HG03342 (cell line): ENCODE results near the gene ALDH8A1.
A peak's percentile ranks its signal among the peaks of the same experiment; 100 is the strongest.
"Not testable (repeated sequence)": the region's sequence is repeated elsewhere in the genome, so short reads cannot be mapped to it uniquely, and the experiment has no call there.

Source experiments
- ATAC-seq: cut with Tn5 transposase; IDR thresholded peaks from one replicate; pipeline ENCODE4 v1.9.1; 2021; ENCODE audit warnings: mild to moderate bottlenecking, moderate library complexity; ENCODE audit not compliant: unreplicated experiment

Gene ALDH8A1

DNA sequence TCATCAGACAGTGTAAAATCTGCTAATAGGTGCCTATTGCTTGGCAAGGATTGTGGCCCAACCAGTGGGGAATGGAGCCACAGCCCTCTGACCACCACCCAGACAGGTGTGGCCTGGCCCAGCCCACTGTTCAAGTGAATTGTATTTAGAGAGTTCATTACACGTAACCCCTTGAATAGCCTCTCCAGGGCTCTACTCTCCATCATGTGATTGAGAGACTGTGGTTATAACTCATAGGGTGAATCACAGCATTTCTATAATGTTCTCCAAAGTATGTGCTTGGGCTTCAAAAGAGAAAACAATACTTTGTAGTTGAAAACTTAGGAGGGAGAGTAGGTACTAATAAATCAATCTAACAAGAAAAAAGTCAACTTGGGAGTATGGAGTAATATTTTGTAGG lies 38.4 kb downstream of the ALDH8A1 start:
- no peak for ATAC-seq

DNA sequence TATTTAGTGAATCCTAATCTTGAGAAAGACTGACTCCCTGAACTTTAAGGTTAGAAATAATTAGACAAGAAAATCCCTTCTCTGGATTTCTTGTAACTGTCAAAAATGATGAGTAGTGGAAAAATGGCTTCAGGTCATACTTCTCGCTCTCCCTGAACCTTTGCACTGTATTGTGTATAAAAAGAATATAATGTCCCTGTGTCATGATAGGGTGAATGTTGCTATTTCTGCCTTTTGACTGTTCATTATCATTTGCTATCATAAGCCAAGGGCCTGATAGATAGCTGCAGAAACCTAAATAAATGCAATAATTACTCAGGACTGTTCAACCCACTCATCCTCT lies 39.3 kb downstream of the ALDH8A1 start:
- ATAC-seq: no peak

DNA sequence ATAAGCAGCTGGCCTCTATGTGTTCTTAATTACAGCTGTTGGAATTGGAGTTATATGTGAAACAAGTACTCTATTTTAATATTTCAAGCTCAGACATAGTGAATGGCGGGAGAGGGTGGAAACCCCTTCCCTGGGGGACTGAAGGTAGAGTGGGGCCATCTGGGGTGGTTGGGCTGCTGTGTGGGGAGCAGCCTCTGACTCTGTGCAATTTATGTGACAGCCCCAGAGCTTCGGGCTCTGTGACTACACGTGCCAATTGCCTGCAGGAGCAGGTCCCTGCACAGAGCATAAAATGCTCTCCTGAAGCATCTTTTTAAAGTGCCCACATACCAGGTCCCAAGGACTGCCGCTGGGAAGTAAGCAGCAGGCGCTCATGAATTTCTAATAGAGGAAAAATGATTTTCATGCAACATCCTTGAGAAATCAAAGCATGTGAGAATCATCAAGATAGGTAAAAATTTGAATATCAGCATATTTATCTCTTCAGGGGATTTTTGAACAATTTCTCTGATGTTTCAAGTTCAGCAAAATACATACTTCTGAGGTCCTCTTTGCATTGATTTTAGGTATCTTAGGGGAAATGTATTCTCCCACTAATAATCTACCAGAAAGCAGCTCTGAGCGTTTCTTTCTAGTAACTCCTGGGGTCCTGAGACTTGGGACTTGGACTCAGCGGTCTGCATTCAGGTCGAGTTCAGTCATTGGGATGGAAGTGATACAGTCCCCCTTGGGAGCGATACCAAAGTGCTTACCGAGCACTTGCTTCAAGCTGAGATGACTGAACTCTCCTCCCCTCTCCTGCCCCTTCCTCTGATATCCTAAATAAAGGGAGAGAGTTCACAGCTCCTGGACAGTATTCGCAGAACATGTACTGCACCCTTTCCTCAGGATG lies 40.0 kb downstream of the ALDH8A1 start:
- ATAC-seq: no peak

DNA sequence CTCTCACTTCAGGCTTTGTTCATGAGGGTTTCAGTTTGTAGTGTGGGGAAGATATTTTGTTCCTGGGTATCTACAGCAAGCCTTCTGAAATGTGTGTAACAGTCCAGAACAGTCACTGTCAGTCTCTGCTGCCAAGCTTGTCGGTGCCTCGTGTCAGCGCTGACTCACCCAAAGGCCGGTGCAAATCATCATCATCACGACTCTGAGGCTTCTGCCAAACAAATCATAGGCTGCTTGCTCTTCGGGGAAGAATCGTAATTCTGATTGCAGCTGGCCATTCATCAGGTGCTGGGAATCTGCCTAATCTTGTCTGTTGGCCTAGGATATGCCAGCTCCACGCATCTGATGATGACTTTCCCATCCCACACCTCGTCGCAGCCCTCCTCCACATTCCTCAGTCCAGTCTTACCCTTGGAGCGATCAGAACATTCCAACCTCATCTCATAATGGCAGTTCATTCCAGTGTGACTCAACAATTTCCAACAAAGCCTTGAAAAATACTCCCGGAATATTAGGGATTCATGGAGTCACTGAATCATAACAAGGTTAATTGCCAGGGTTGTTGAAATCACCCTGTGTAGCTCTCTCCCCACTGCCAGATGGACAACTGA lies 40.9 kb downstream of the ALDH8A1 start:
- no peak for ATAC-seq

DNA sequence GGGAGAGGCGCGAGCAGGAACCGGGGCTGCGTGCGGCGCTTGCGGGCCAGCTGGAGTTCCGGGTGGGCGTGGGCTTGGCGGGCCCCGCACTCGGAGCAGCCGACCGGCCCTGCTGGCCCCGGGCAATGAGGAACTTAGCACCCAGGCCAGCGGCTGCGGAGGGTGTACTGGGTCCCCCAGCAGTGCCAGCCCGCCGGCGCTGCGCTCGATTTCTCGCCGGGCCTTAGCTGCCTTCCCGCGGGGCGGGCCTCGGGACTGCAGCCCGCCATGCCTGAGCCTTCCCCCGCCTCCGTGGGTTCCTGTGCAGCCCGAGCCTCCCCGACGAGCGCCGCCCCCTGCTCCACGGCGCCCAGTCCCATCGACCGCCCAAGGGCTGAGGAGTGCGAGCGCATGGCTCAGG lies 45.2 kb downstream of the ALDH8A1 start:
- not testable (repeated sequence) for ATAC-seq

DNA sequence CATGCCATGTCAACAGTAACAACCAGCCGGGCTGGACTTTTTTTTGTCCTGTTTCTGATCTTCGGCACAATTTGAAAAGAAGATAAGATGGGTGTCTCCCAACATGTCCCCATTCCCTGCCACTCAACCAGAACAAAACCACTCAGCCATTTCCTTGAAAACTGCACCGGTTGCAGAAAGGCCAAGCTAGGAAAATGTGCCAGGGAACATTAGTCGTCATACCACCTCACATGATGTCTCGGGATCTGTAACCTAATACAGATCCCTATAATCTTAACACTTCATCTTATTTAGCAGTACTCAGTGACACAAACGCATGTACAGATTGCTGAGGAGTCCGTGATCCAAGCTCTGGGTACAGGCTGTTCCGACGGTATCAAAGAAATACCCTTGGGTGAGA lies 46.5 kb downstream of the ALDH8A1 start:
- ATAC-seq: no peak

DNA sequence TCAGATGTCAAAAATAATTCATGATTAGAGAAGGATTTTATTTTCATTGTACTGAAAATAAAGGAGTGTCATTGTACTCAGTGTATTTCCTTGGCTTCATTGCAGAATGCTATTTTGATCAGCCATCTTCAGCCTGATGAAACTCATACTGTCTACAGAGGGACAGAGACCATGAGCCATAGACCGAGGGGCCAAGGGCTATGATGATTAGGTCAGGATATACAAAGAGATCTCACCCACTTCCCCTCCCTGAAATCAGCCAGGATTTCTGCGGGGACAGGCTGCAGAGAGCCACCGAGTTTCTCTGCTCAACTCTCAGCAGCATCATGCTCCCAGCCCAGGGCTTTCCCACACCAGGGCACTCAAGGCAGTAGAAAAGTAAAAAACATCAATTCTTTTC lies 47.0 kb downstream of the ALDH8A1 start:
- no peak for ATAC-seq

DNA sequence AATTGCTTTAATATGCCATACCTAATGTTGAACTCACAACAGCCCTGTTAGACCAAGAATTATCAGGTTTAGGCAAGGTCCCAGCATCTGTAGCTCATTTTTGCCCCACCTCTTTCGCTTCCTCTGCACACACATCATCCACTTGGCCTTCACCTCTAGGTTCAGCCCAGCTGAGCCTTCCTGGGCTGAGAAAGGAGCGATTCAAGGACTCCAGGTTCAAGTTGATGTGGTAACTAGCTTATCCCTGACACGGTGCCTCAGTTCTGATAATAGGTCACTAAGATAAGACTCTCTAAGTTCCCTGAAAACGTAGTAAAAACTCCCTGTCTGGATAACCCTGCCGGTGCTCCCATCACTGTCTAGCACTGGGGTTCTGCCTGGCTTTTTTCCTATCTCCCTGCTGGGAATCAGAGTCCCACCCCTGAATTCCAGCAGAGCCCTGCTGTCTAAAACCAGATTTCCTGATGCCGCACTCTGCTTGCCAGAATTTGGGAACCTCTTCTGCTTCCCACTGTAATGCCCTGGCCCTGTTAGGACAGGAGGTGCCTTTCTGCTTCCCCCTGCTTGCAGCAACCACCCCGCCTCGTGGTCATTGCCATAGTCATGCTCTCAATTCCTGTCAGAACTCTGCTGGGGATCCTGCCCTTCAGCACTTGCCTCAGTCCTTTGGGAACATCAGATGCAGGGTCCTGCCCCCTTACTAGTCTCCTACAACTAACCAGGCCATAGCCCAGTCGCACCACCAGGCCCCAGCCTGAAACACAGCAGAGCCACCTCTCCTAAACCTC lies 47.6 kb downstream of the ALDH8A1 start:
- no peak for ATAC-seq

DNA sequence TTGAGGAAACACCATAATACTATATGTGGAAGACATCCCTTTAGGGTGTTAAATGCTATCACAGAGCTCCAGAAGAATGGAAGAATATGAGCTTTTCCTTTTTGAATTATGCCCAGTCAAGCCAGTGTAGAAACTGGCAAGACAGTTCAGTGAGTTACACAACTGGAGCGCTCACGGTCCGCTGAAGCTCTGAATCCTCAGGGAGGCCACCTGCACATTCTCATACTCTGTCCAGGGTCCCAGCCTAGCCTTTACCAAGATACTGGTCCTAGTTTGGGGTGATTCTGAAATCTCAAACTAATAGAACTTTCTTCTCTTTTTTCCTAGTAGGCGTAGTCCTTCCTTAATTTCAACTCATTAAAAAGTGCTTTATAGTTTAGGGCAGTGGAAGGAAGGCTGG lies 51.3 kb downstream of the ALDH8A1 start:
- ATAC-seq: no peak

DNA sequence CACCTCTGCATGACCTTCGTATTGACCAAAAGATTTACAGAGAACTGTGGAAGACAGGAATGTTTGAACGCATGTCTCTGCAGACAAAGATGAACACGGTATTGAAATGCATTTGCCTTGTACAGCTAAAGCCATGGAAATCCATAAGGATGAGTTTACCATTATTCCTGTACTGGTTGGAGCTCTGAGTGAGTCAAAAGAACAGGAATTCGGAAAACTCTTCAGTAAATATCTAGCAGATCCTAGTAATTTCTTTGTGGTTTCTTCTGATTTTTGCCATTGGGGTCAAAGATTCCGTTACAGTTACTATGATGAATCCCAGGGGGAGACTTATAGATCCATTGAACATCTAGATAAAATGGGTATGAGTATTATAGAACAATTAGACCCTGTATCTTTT lies 51.7 kb downstream of the ALDH8A1 start:
- not testable (repeated sequence) for ATAC-seq

DNA sequence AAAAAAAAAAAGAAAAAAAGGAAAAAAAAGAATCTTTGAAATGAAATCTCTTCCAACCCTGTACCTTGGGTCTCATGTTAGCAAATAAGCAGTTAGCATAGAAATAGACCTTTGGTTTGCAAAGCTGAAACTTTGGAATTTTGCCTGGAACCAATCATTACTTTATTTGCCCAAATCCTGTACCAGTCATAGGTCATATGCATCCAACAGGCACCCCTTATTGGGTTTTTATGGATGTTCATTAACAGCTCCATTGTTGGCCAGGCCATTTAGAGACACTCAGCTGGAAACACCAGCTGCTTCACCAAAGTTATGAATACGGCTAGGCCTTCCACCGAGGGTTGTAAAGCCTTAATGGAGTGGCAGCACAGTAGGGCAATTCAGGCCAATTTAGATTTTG lies 53.0 kb downstream of the ALDH8A1 start:
- ATAC-seq: no peak

DNA sequence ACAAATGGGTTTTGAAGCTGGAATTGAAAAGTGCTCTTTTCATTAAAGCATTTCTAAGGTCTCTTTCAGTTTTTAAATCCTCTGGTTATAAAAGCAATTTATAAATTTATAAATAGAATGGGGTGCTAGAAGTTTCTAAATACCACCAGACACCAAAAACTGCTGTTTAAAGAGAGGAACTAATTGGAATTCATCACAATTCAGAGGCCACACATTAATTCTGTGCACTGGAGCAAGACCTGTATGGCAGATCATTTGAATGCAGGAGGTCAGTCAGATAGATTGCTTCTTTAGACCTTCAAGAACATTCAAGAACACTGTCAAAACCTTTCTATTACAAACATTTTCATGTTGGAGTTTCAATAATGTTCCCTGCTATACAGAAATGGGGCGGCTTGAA lies 55.1 kb downstream of the ALDH8A1 start:
- ATAC-seq: no peak

DNA sequence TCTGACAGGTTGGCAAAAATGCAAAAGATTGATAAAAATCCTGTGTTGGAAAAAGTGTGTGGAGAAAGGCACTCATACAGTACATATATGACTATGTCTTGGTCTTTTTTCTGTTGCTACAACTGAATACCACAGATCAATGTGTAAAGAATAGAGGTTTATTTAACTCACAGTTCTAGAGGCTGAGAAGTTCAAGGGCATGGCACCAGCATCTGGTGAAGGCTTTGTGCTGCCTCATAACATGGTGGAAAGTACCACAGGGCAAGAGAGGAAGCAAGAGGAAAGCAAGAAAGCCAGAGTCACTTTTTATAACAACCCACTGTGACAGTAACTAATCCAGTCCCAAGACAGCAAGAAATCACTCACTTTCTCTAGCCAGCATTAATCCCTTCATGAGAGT lies 57.5 kb downstream of the ALDH8A1 start:
- ATAC-seq: no peak

DNA sequence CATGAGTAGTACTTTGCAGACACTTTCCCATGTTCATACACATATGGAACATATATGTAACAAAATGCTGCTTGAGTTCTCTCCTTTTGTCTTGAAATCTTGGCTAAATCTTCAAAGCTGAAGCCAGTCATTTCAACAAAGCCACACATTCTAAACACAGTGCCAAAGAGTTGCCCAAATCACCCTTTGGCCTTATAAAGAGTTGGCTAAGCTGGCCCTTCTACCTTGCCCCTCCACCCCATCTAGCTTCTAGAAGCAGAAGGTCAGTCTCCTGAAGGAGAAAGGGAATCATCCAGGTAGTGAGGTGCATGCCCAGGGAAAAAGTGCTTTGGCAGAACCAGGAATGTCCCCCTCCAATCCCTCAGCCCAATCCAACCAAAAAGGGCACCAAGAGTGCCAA lies 58.3 kb downstream of the ALDH8A1 start:
- no peak for ATAC-seq

DNA sequence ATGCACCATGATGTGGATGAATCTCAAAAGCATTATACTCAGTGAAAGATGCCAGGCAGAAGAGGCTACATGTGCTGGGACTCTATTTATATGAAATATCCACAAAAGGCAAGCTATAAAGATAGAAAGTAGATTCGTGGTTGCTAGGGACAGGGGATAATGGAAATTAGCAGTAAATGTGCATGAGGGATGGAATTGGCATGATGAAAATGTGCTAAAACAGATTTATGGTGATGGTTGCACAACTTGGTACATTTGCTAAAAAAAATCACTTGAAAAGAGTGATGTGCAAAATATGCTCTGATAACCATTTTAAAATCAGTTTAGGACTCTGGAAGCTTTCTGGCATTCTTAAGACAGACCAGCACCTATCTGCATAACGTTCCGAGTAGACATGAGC lies 61.6 kb downstream of the ALDH8A1 start:
- no peak for ATAC-seq

DNA sequence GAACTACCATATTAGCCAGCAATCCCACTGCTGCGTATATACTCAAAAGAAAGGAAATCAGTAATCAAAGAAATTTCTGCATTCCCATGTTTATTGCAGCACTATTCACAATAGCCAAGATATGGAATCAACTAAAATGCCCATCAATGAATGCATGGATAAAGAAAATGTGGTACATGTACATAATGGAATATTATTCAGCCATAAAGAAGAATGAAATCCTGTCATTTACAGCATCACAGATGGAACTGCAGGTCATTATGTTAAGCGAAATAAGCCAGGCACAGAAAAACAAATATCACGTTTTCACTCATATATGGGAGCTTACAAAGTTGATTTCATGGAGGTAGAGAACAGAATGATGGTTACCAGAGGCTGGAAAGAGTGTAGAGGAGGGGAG lies 65.1 kb downstream of the ALDH8A1 start:
- no peak for ATAC-seq

DNA sequence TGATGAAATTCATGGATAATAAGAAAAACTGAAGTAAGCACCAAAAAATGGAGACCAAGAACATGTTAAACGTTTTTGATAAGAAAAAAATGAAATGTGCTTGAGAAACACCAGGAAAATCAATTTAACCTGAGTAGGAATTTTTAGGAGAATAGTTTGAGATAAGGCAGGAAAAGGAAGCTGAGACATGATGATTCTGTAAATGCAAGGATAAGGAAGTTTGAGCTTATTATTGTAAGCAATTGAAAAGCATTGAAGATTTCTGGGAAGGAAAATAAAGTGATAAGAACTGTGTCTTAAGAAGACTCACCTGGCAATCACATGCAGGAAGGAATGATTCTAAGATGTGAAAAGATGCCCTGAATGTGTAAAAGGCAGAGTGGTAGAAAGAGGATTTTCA lies 66.6 kb downstream of the ALDH8A1 start:
- no peak for ATAC-seq

DNA sequence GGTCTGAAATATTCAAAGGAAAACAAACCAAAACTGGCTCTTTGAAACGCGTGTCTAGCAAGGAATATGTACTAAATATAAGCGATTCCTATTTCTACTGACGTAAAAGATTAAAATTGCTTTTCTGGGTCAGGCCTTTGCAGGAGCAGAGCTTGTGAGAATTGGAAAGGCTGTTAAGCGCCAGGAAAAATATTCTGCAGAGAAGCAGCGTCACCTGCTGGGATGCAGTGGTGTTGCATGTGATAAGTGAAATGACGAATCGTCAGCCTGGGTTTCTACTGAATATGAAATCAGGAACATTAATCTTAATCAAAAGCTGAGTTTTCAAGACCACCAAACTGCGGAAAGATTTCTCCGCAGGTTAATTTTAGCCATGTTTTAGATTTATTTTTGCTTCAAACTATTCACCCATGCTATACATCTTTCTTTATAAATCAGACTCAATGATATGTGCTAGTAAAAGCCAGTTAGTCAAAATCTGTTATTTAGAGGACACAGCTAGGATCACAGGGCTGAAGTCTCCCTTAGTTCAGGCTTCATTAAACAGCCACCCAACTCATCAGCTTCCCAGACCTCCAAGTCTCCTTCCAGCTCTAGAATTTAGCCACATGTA lies 67.4 kb downstream of the ALDH8A1 start:
- peak; percentile 65 for ATAC-seq

DNA sequence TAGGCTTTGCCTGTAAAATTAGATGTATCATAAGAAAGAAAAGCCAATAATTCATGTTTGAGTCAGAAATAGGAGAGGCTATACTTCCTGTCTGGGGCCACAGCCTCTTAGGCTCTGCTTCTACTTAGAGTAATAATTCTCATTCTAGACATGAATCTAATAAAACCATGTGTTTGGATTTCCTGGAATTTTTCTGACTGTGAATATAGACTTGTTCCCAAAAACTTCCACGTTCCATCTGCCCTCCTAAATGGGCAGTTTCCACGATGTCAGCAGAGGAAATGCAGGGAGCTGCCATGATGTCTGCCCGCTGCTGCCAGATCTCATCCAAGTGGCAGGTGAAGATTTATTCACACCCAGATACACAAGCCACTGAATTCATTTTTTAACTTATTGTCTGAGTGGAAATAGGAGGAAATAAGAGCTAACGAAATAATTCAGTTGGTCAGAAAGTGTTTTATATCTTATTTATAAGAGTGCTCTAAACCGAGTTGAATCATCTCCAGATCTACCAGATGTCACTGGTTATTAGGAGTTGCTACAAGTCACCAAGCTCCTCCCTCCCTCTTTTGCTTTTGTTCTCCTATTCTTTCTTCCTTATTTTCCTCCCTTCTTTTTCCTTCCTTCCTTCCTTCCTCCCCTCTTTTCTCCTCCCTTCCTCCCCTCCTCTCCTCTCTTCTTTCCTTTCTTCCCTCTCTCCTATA lies 69.3 kb downstream of the ALDH8A1 start:
- no peak for ATAC-seq

DNA sequence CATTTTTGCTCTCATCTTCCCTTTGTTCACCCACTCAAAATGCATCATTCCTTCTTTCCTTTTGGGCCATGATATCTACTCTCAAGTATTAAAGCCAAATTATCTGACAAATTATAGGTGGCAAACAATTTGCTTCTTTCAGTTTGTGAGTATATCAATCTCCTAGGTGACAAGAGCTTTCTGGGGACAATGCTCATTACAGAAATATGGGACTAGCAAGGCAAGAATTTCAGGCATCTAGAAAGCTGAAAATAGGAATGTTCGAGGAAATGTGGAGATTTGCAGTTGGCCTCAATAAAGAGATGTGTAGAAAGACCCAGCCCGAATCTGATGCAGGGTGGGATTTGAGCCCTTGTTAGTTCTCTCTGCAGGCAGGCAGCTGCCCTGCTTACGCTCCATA lies 71.8 kb downstream of the ALDH8A1 start:
- no peak for ATAC-seq

DNA sequence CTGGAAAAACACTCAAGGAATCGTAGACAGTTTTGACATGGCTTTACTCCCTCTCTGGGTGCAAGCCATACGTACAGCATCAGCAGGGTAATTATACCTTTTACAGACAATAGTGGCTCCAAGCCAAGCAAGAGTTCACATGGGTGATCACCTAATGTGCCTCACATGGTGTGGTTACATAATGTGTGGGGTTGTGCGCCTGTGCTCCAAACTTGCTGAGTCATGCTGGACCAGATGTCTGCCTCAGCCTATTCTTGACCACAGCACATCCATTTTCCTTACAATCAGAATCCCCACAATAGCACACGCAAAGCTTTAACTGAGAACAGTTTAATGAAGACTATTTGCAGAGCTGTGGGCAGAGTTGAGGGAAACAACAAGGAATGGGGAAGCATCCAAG lies 74.5 kb downstream of the ALDH8A1 start:
- no peak for ATAC-seq
